Mucosa of gallbladder (tissue), 1 donor: Measurements from ENCODE around the gene MYCBP. TPM values are rescaled to one million over a fixed set of nuclear protein-coding genes. Genes with fewer than 3 reads are reported as not detected.
A peak's percentile ranks its signal among the peaks of the same experiment; 100 is the strongest.
"Not testable (repeated sequence)": the region's sequence is repeated elsewhere in the genome, so short reads cannot be mapped to it uniquely, and the experiment has no call there.

Experiments used
- DNase-seq: peaks from one replicate; pipeline ENCODE4 v3.0.0-alpha.2; 2020; ENCODE audit warnings: low spot score
- total RNA-seq: library from RNA; stranded (reverse); gene quantifications from one replicate; pipeline ENCODE4 v1.2.1, GENCODE V29; 2021
- donor health status: DM: no; HTN: no; CAD: no.

MYCBP gene
- total RNA-seq, 1 donor from 2014 or later = 21.4 TPM

DNA sequence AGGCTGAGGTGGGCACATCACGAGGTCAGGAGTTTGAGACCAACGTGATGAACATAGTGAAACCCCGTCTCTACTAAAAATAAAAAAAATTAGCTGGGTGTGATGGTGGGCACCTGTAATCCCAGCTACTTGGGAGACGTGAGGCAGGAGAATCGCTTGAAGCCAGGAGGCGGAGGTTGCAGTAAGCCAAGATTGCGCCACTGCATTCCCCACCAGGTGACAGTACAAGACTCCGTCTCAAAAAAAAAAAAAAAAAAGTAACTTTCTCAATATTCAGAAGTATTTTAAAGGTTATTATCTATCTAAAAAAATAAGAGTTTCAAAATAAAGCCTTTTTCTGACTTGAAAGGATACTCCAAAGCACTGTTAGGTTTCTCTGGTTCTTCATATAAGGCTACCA lies 5.9 kb downstream of the MYCBP start:
- no peak for DNase-seq

DNA sequence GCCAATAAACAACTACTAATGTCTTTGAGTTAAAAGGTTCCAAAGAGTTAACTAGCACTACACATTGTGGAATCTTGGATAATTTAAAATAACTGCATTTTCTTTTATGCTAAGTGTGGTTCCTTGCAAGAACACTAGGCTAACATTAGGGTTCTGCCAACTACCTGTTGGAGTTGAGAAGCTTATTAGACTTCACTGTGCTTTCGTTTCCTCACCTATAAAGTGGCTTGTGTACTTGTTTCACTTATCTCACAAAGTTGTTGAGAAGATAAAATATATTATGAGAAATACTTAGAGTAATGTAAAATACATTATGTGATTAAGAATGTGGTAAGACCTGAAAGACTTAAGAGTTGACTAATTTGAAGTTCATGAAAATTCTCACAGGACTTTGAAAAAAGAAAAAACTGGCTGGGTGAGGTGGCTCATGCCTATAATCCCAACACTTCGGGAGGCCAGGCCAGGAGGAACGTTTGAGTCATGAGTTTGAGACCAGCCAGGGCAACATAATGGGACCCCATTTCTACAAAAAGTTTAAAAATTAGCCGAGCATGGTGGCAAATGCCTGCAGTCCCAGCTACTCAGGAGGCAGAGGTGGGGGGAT lies 7.9 kb downstream of the MYCBP start:
- DNase-seq = no peak

DNA sequence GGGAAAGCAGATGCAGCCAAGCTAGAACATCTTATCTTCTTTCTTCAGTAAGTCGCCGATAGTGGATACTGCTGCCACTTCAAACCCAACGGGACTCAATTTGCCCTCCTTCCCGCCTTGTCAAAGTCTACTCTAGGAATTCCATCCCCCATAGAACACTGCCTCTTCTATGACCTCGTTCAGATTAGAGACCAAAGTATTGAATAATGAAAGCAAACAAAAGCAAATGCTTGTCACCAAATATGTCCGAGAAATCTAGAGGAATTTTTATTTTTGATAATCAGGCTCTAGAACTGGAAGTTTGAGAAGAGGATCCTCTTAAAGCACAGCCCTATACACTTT lies 12.7 kb downstream of the MYCBP start:
- no peak for DNase-seq

DNA sequence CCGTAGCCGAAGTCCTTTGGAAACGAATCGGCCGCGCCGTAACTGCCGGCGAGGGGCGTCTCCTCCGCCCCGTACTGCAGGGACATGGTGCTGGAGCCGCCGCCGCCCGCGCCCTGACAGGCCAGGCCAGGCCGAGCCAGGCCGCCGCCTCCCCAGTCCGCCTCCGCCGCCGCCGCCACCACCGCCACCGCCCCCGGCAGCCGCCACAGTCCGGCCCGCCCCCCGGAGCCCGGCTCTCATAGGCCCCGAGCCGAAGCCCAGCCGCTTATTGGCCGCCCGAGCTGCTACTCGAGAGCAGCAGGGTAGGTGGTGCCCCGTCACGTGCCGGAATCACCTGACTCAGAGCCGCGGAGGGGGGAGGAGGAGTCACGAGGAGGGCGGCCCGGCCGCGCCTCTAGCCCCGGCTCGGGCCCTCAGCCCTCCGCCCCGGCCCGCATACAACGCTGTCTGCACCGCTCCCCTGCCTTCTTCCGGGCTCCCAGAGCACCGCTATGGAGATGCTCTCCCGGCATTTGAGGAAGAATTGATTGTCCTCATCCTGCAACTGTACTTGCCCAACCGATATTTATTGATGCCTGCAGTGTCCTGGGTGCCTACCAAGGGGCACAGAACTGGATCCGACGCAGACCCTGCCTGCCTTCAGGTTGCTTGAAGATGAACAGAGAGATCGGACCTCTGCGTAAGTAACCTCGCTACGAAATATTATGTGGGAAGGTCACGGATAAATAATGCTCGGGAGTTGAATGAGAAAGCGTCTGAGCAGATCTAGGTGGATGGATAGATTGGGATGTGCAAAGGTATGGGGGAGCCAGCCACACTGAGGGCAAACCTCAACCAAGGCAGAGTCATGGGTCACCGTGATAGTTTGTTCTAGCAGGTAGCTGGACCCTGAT lies 13.3 kb downstream of the MYCBP start, which contains the start of gene RRAGC:
RRAGC (minus strand) TSS at position 212 of the 893 bp plus-strand sequence; CDS start at position 86, 126 bp downstream.
- DNase-seq = peak; percentile 100

DNA sequence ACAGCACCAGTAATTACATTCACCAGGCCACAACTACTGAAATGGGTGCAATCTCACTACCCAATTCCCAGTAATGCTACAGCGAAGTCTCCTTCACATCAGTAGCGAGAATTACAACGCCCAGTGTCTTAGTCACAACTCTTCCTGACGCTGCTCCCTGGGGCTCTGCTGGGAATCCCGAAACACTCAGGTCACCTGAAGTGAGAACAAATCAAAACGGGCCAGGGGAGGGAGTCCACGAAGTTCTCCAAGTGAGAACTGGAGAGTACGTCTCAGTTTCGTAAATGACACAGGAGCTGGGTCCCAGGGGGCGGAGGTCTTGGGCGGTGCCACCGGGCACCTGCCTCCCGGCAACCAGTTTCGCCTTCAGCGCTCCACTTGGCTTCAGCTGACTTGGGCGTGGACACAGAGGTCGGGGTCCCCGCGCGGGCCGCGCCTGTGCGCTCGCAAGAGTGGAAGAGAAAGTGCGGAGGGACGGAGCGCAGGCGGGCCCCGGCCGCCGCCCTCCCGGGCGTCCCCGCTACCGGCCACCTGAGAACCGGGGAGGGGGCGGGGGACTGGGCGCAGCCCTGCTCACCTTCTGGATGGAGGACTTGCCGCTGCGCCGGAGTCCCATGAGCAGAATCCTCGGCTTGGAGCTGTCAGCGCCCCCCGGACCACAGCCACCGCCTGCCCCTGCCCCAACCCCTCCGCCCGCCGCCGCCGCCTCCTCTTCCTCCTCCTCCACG lies 14.2 kb downstream of the MYCBP start:
- peak; percentile 52 for DNase-seq

DNA sequence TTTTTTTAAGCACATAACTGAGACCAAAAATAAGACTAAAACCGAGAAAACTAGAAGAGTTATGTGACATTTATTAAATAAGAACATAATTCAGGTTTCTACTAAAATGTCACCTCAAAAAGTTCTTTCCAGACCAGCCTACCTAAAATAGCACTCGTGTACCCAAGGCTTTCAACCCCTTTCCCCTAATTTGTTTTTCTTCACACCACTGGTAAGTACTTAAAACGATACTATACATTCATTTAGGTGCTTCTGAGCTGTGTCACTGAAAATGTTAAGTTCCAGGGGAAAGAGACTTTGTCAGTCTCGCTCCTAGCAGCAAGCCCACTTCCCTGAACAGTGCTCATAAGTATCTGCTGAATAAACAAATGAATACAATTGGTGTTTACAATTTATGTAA lies 20.4 kb downstream of the MYCBP start:
- no peak for DNase-seq

DNA sequence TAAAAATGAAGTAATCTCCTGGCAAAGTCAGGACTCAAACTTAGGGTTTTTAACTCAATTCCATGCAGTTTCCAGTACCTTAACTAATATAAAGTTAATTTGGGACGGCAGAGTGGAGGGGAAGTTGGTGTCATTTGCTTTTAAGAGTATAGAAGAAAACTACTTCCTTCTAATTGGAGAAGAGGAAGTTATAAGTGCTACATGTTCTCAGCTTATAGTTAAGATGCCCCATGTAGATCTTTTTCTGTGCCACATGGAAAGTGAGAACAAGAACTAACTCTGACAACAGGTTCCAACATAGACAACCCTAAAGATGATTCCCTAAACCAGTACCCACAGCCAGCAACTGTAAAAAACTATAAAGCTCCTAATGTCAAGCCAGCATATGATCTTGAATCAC lies 25.1 kb downstream of the MYCBP start:
- no peak for DNase-seq

DNA sequence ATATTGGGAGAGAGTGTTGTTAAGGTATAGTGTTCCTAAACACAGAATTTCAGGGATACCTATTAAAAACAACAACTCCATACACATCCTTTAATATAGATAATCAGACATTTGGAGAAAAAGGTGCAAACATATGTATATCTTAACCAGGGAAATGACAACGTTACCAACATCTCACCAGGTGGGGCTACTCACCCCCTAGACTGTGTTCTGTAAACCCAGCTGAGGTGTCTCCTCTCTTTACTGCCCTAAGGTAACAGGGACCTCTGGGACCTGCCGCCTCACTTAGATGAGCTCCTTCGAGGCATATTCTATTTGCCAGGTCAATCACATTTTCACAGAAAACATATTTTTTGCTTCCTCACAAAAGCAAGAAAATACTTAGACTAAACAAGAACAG lies 26.9 kb downstream of the MYCBP start:
- no peak for DNase-seq

DNA sequence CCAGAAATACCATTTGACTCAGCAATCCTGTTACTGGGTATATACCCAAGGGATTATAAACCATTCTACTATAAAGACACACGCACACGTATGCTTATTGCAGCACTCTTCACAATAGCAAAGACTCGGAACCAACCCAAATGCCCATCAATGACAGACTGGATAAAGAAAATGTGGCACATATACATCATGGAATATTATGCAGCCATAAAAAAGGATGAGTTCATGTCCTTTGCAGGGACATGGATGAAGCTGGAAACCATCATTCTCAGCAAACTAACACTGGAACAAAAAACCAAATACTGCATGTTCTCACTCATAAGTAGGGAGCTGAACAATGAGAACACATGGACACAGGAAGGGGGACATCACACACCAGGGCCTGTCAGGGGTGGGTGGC lies 28.1 kb downstream of the MYCBP start:
- DNase-seq = not testable (repeated sequence)

DNA sequence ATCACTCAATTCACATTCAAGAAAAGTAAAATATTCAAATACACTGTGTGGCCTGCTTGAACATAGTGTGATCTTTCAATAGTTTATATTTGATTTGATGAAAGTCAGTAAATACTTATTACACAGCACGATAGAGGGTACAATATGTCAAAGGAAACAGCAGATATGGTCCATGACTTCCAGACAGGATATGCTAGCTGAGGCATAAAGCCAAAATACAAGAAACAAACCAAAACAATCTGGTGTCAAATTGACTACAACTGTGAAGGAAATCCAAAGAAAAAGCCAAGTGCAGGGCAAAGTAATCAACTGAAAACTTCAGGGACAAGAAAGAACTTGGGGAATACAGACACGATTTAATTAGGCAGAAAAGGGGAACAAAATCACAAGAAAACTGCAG lies 32.9 kb downstream of the MYCBP start:
- DNase-seq = no peak

DNA sequence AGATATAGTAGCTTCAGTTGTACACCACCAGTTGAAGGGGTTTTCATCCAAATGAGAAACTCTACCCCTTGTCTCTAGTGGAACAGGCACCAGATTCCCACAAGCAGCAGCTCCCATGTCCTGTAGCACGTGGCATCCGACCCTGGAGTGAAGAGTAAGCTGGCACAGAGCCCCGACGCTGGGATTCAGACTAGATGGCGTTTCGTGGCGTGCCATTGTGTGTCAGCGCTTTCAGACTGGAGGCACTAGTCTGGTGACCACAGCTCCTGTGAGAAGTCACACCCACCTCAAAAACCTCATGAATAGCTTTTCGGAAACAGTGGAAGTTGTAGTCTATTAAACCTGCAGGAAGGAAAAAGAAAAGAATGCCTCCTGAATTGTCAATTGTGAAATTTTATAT lies 33.8 kb downstream of the MYCBP start:
- DNase-seq = no peak

DNA sequence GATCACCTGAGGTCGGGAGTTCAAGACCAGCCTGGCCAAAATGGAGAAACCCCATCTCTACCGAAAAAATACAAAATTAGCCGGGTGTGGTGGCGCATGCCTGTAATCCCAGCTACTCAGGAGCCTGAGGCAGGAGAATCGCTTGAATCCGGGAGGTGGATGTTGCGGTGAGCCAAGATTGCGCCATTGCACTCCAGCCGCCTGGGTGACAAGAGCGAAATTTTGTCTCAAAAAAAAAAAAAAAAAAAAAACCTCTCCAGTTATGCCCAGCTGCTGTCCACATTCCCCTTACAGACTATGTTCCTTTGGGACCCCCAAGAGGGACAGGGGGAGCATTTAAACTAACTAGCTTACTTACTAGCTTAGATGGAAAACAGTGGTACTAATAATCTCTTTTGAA lies 36.8 kb downstream of the MYCBP start:
- not testable (repeated sequence) for DNase-seq

DNA sequence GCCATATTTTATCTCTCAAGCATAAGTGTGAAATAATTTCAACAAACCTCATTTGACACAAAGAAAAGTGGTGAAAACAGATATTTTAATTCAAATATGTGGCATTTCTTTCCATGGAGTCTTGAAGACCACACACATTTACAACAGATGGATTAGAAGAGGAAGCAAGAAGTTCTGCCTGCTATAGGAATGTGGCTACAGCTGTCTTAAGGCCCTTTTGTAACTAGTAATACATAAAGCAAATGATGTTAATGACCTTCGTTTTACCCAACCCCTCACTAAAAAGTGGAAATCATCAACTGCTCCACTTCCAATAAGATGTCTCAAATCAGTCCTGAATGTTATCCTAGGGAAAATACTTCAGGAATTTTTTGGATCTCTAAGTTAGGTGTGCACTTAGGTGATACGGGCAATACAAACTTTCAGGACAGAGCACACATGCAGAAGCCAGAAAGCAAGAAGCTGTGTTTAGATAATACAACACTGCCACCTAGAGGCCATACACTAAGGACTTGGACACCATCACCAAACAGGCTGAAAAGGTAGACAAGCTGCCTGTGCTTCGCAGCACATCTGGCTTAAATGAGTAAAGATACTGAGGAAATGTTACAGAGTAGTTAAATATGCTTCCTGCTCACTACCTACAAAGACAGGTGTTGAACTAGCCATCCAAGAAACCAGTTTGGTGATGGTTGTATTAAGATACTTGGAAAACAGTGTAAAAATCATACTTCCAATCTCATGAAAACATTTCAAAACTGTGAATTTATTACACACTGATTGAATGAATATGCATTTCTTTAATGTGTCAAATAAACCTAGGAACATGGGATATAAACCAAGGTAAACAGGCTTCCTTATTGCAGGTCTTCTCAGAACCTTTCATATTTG lies 38.0 kb downstream of the MYCBP start:
- DNase-seq = peak; percentile 67

DNA sequence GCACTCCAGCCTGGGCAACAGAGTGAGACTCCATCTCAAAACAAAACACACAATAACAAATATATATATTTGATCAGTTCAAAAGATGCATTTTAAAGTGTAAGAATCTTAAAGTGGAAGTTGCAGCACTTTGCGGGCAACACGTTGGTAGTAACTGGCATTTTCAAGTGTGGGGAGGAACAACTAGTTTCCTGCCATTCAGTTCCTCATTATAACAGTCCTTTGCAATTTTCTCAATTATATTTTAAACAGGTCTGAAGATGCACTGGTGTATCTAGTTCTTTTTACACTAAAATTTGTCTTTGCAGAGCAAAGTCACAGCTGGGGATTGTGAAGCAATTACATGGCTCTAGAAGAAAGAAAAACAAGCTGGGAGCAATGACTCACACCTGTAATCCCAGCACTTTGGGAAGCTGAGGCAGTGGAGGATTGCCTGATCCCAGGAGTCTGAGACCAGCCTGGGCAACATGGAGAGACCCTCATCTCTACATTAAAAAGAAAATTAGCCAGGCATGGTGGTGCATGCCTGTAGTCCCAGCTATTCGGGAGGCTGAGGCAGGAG lies 38.8 kb downstream of the MYCBP start:
- no peak for DNase-seq

DNA sequence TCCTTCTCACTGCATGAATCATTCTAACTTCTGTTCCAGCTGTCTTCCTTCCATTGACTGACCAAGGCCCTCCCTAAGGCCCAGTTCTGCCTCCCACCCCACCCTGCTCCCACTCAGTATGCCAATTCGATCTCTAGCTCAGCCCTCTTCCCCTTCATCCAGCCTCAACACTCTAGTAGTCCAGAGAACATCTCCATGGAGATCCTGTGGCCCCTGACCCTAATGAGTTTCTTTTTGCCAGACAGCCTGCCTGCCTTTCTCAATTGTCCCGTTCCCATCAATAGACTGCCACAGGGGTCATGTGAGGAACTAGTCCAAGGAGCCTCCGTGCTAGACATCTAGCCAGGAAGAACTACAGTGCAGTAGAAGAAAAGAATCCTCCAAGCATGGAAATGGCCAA lies 40.0 kb downstream of the MYCBP start:
- no peak for DNase-seq

DNA sequence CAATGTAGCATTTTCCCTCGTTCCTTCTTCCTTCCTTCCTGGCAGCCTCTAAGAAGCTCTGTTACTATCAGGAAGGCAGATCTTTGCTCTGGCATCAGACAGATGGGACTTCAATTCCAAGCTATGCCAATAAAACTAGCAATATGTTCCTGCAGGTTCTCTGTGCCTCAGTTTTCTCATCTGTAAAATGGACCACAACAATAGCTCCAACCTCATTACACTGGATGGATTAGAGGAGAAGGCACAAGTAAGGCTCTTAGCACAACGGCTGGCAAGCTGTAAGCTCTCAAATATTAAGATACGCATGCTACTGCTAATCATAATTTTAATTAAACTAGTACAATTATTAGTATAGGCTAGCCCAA lies 40.8 kb downstream of the MYCBP start:
- DNase-seq = no peak

DNA sequence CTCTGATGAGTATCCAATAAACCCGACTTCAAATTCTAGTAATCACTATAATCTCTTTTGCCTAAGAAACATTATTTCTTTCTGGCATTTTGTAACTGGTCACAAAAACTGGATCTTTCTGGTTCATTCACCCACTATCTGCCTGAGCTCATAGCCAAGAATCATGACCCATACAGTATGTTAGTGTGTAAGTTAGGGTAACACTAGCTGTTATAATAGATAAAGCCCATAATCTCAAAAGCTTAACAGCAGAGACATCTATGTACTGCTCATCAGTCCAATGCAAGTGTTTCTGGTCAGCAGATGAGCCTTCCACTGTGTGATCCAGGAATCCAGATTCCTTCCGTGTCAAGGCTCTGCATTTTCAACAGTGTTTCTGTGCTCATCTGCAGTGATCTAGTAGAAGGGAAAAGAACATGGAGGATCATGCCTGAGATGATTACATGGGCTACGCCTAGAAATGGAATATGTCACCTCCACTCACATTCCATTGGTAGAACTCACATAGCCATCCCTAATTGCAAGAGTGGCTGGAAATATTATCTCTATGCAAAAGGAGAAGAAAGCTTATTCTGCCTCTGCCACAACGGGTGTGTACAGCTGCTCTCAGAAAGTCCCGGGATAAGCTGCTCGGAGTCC lies 41.3 kb downstream of the MYCBP start:
- DNase-seq = no peak

DNA sequence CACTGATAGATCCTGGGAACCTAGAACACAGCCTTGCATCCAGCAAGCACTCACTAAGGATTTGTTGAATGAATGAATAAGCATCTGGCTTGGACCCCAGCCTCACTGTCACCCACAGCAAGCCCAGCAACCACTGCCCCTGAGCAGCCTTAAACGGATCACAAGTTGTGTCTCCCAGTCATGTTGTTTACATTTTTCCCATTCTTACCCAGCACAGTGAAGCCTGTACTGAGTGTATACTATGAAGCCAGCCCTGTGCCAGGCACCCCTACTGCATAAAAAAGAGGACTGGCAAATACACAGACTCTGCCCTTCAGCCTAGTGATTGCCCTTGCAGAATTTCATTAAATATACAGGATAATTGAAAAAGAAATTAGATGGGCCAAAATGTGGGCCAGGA lies 43.8 kb downstream of the MYCBP start:
- no peak for DNase-seq

DNA sequence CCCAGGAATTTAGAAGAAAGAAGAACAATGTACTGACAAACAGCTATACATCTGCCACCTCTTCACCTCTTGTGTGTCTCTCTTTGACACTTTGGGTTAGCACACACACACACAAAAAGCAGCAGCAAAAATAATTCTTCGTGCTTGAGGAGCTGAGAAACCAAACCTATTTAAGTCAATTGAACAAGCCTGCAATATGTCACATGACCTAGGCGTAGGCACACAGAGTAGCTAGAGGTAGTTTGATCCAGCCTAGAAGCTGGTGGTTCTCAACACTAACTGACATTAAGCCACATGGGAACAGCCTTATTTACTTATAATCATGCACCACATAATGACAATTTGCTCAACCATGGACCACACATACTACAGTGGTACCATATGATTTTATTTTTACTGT lies 45.8 kb downstream of the MYCBP start:
- DNase-seq = no peak

DNA sequence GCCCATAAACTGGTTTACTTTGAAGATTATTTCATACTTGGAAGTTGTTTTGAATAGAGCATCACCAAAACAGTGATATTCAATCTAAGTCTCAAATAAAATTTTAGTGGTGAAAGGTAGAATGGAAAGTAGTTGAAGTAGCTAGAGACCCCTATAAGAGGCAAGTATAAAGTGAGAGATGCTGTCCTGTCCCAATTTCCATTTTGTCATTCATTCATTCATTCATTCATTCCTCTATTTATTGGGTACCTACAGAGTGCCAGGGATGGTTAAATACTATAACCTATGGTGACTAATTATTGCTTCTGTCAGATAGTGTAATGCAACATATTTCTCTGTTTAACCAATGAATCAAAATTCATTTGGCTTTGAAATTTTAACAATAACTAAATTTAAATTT lies 46.3 kb downstream of the MYCBP start:
- no peak for DNase-seq

DNA sequence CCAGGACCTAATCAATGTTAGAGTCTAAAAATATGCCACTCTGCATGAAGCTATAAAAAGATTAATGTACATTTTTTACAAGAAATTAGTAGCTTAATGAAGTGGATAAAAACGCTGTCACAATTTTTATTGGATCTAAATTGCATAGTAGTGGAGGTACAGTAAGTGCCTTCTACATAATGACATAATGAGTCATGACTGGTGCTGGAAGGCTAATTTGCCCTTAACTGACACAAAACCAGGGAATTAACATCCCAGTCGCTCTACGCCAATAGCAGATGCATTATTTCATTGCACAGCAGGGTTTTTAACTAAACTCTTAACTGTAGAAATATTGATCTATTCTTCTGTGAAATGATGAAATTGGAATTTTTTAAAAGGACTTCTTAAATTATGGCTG lies 46.9 kb downstream of the MYCBP start:
- no peak for DNase-seq
